Activated CD8-positive, alpha-beta memory T cell treated with anti-CD3 and anti-CD28 coated beads, Interleukin-2, amount 10 ng/mL, durations not matched to agents 7 days and 5 days (primary cell): ENCODE measurements around the gene LHB. TPM values are rescaled to one million over a fixed set of nuclear protein-coding genes. Genes with fewer than 3 reads are reported as not detected.
A peak's percentile ranks its signal among the peaks of the same experiment; 100 is the strongest.

Experiments used
- ATAC-seq: fragments of 150-1000 bp; cut with Tn5 transposase; one replicate; pipeline ENCODE4 v1.10.0; 2021; ENCODE audit warnings: moderate library complexity
- CTCF ChIA-PET: fragments of 350-600 bp; sonication (Branson Sonifier 250); formaldehyde crosslinking; loops from one replicate; lab custom pipeline; 2021; ENCODE audit warnings: antibody characterized with exemption; lab: Charles Lee
- DNase-seq: peaks from one replicate; pipeline ENCODE4 v3.0.0-alpha.2; 2020
- H3K27ac Mint-ChIP-seq: one replicate; pipeline ENCODE4 v1.8.0; 2021; ENCODE audit warnings: mild to moderate bottlenecking, mixed read lengths
- H3K27me3 Mint-ChIP-seq: one replicate; pipeline ENCODE4 v1.8.0; 2021; ENCODE audit warnings: mixed read lengths
- H3K36me3 Mint-ChIP-seq: one replicate; pipeline ENCODE4 v1.8.0; 2021; ENCODE audit warnings: mild to moderate bottlenecking, mixed read lengths
- H3K4me1 Mint-ChIP-seq: one replicate; pipeline ENCODE4 v1.8.0; 2021; ENCODE audit warnings: mixed read lengths
- H3K4me3 Mint-ChIP-seq: one replicate; pipeline ENCODE4 v1.8.0; 2021; ENCODE audit warnings: mild to moderate bottlenecking, moderate library complexity, mixed read lengths
- H3K9me3 Mint-ChIP-seq: one replicate; pipeline ENCODE4 v1.8.0; 2022; ENCODE audit warnings: low read depth, mixed read lengths
- total RNA-seq, 2 experiments: library from RNA; stranded (reverse); gene quantifications; one replicate each; pipeline ENCODE4 v1.2.3, GENCODE V29; 2021

Gene LHB
- total RNA-seq, 2 experiments from 2014 or later, result not detected

DNA sequence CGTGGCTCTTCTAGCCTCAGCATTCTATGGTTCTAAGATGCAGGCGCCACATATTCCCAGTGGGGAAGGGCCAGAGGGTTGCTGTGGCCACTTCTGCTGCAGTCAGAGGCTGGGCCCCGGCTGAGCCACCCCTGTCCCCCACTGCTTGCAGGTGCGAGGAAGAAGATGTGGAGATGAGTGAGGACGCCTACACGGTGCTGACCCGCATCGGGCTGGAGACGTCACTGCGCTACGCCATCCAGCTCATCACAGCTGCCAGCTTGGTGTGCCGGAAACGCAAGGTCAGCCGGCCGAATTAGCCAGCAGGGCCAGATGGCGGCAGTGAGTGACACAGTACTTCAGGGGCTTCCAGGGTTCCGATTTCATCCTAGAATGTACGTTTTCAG, 2.0 kb downstream of the LHB start:
- CTCF ChIA-PET, result no interaction called here
- H3K27me3 Mint-ChIP-seq, result peaks cover 6% of the 10 kb centered on the region
- peaks cover 9% of the 10 kb centered on the region for H3K36me3 Mint-ChIP-seq
- DNase-seq, result no peak
- no peak overlapping the region for H3K27ac Mint-ChIP-seq
- peaks cover 15% of the 10 kb centered on the region for H3K4me1 Mint-ChIP-seq
- no peaks in the 10 kb centered on the region for H3K9me3 Mint-ChIP-seq
- no peak for ATAC-seq
- no peak overlapping the region for H3K4me3 Mint-ChIP-seq

DNA sequence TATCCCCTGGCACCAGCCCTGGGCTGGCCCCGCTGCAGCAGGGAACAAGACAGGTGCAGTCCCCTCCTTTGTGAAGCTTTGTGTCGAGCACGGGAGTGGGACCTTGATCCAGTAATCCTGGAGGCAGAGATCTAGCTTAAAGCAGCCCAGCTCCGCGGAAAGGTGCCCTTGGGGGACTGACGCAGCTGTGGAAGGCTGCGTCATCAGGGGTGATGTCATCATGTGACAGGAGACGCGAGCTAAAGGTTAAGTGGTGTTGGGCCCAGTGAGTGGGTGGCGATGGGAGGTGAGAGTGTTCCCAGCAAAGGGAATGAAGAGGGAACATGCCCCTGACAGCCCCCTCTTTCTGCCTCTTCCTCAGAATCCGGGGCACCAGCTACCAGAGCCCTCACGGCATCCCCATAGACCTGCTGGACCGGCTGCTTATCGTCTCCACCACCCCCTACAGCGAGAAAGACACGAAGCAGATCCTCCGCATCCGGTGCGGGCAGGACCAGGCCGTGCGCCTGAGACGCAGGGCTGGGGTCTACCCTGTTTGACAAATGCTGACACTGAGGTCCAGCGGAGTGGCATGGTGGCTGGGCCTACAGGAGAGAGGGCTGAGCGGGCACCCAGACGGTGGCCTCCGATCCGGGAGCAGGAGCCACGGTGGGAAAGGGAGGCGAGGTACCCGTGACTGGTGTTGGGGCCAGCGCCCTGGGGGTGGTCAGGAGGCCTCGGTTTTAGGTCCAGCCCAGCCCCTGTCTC, 2.6 kb downstream of the LHB start:
- no peak overlapping the region for H3K4me3 Mint-ChIP-seq
- peaks cover 11% of the 10 kb centered on the region for H3K36me3 Mint-ChIP-seq
- peaks cover 4% of the 10 kb centered on the region for H3K27me3 Mint-ChIP-seq
- DNase-seq, result no peak
- no peak overlapping the region for H3K27ac Mint-ChIP-seq
- no peak for ATAC-seq
- no peaks in the 10 kb centered on the region for H3K9me3 Mint-ChIP-seq
- CTCF ChIA-PET, result interaction anchor here (1.3 to 2.6 kb wide), 2 partner anchors 14 to 21 kb away, joined by 4 to 14 read pairs; partner anchors contain the start of genes GYS1 and RUVBL2
- peaks cover 14% of the 10 kb centered on the region for H3K4me1 Mint-ChIP-seq

DNA sequence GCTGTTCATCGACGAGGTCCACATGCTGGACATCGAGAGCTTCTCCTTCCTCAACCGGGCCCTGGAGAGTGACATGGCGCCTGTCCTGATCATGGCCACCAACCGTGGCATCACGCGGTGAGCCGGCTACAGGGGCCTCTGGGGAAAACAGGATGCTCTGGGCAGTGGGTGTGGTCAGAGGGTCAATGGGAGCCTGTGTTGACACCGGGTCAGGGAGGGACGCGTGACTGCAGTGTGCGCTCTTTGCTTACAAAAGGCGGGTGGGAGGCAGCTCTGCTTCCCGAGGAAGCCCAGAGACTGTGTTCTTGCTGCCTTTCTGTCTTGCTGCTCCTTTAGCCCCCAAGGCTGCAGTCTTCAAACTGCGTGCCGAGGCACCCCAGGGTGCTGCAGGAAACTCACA, 5.7 kb downstream of the LHB start:
- Mint-ChIP-seq H3K27ac (no peak overlapping the region), H3K9me3 (no peaks in the 10 kb centered on the region), H3K36me3 (peaks cover 18% of the 10 kb centered on the region), H3K4me1 (no peaks in the 10 kb centered on the region), H3K27me3 (no peaks in the 10 kb centered on the region), H3K4me3 (no peak overlapping the region)
- DNase-seq (no peak), ATAC-seq (no peak)
- CTCF ChIA-PET, result interaction anchor here (1.3 kb wide), 1 partner anchor 45 kb away, joined by 3 read pairs; no protein-coding TSS in a partner anchor

DNA sequence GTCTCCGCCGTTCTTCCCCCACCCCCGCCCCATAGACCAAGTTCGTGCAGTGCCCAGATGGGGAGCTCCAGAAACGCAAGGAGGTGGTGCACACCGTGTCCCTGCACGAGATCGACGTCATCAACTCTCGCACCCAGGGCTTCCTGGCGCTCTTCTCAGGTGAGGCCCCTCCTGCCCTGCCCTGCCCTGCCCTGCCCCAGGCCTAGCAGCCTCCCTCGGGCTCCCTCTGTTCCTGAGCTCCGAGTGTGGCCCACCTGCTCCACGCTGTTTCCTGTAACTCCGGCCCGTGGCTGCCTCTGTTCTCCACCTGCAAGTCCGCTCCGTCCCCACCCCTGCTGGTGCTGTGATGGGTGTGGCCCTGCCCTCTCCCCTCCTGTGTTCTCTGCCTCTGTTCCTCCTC, 6.4 kb downstream of the LHB start:
- Mint-ChIP-seq H3K36me3 (peaks cover 19% of the 10 kb centered on the region), H3K4me3 (no peak overlapping the region), H3K27ac (no peak overlapping the region), H3K9me3 (no peaks in the 10 kb centered on the region), H3K4me1 (no peaks in the 10 kb centered on the region), H3K27me3 (no peaks in the 10 kb centered on the region)
- ATAC-seq, result no peak
- CTCF ChIA-PET, result interaction anchor here (0.8 to 4.1 kb wide), 3 partner anchors 12 to 272 kb away, joined by 3 to 25 read pairs (median 4); no protein-coding TSS in a partner anchor
- DNase-seq, result no peak

DNA sequence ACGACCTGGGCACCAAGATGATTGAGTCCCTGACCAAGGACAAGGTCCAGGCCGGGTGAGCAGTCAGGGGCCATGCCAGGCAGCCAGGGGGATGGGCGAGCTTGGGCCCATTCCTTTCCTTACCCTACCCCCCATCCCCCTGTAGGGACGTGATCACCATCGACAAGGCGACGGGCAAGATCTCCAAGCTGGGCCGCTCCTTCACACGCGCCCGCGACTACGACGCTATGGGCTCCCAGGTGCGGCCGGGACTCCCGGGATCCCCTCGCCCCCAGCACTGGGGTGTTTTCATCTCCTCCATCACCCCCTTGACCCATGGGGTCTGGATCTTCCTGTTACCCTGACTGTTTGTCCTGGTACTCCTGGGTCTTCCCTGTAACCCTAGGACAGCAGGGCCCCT, 7.1 kb downstream of the LHB start:
- H3K36me3 Mint-ChIP-seq, result peaks cover 25% of the 10 kb centered on the region
- CTCF ChIA-PET, result interaction anchor here (0.8 to 4.1 kb wide), 5 partner anchors 8 to 271 kb away, joined by 3 to 25 read pairs (median 4); partner anchors contain the start of genes GYS1 and RUVBL2
- no peaks in the 10 kb centered on the region for H3K9me3 Mint-ChIP-seq

DNA sequence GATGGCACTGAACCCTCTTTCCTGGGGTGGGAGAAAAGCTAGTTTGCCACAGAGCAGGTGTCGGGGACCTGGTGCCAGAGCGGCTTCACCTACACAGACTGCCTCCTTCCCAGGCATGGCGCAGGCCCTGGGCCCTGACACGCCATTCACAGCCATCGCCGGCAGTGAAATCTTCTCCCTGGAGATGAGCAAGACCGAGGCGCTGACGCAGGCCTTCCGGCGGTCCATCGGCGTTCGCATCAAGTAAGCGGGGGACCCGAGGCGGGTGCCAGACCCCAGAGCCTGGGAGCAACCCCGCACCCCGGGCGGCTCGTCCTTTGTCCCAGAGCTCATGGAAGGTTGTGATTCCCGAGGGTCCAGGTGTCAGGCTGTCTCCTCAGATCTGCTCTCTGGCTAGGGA, 10.0 kb downstream of the LHB start:
- CTCF ChIA-PET, result interaction anchor here (2.0 to 4.1 kb wide), 2 partner anchors 8 to 108 kb away, joined by 4 to 25 read pairs; partner anchors contain the start of gene LIN7B
- no peak for ATAC-seq
- no peaks in the 10 kb centered on the region for H3K27me3 Mint-ChIP-seq
- H3K36me3 Mint-ChIP-seq, result peaks cover 28% of the 10 kb centered on the region
- H3K27ac Mint-ChIP-seq, result no peak overlapping the region
- H3K4me3 Mint-ChIP-seq, result no peak overlapping the region
- H3K9me3 Mint-ChIP-seq, result no peaks in the 10 kb centered on the region
- H3K4me1 Mint-ChIP-seq, result no peaks in the 10 kb centered on the region
- no peak for DNase-seq

More for the DNA sequence above, 7.1 kb downstream of the LHB start:
- Mint-ChIP-seq H3K27ac (no peak overlapping the region), H3K4me3 (no peak overlapping the region), H3K4me1 (no peaks in the 10 kb centered on the region), H3K27me3 (no peaks in the 10 kb centered on the region)
- ATAC-seq (no peak), DNase-seq (no peak)

DNA sequence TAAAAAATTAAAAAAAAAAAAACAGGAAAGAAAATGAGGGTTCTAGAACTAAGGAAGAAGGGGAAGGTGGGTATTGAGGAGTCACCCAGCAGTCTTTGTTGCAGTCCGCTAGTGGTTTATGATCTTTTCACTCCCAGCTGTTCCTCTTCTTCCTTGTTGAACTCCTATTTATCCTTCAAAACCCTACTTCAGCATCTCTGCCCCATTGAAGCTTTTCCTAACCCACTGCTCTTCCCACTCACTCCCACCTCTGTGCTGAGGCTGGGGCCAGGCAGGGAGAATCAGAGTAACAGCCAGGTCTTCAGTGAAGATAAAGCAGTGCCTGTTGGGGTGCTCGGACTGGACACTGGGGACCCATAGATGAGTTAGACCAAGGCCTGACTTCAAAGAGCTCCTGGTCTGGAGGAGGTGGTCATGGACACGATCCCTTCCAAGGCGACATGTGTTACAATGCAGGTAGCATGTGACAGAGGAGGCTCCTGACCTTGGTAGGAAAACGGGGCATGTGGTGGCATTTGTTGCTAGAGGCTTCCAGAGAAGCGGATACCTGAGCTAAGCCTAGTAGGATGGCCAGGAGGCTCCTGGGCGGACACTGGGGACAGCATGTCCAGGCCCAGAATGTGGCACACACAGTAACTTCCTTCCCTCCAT, 11.8 kb downstream of the LHB start:
- H3K9me3 Mint-ChIP-seq, result no peaks in the 10 kb centered on the region
- CTCF ChIA-PET, result interaction anchor here (2.8 kb wide), 1 partner anchor 12 kb away, joined by 10 read pairs; the partner anchor contains the start of genes GYS1 and RUVBL2
- ATAC-seq, result no peak
- H3K36me3 Mint-ChIP-seq, result peaks cover 27% of the 10 kb centered on the region
- no peaks in the 10 kb centered on the region for H3K27me3 Mint-ChIP-seq
- H3K27ac Mint-ChIP-seq, result no peak overlapping the region
- DNase-seq, result no peak
- no peaks in the 10 kb centered on the region for H3K4me1 Mint-ChIP-seq
- no peak overlapping the region for H3K4me3 Mint-ChIP-seq

DNA sequence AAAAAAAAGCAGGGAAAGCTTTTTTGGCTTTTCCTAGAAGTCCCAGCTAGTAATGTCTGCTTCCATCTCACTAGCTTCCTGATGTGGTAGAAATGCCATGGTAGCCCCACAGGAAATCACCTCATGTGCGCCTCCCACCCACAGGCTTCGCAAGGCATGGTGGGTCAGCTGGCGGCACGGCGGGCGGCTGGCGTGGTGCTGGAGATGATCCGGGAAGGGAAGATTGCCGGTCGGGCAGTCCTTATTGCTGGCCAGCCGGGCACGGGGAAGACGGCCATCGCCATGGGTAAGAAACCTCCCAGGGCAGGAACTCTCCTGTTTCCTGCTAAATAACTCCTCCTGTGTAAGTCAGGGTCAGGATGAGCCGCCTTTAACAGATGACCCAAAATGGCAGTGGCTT, 12.8 kb downstream of the LHB start:
- H3K27ac Mint-ChIP-seq, result no peak overlapping the region
- no peak for ATAC-seq
- DNase-seq, result no peak
- CTCF ChIA-PET, result interaction anchor here (0.7 to 2.8 kb wide), 2 partner anchors 11 to 14 kb away, joined by 4 to 10 read pairs; partner anchors contain the start of genes GYS1 and RUVBL2
- no peak overlapping the region for H3K4me3 Mint-ChIP-seq
- no peaks in the 10 kb centered on the region for H3K9me3 Mint-ChIP-seq
- peaks cover 33% of the 10 kb centered on the region for H3K36me3 Mint-ChIP-seq
- peaks cover 6% of the 10 kb centered on the region for H3K4me1 Mint-ChIP-seq
- no peaks in the 10 kb centered on the region for H3K27me3 Mint-ChIP-seq

DNA sequence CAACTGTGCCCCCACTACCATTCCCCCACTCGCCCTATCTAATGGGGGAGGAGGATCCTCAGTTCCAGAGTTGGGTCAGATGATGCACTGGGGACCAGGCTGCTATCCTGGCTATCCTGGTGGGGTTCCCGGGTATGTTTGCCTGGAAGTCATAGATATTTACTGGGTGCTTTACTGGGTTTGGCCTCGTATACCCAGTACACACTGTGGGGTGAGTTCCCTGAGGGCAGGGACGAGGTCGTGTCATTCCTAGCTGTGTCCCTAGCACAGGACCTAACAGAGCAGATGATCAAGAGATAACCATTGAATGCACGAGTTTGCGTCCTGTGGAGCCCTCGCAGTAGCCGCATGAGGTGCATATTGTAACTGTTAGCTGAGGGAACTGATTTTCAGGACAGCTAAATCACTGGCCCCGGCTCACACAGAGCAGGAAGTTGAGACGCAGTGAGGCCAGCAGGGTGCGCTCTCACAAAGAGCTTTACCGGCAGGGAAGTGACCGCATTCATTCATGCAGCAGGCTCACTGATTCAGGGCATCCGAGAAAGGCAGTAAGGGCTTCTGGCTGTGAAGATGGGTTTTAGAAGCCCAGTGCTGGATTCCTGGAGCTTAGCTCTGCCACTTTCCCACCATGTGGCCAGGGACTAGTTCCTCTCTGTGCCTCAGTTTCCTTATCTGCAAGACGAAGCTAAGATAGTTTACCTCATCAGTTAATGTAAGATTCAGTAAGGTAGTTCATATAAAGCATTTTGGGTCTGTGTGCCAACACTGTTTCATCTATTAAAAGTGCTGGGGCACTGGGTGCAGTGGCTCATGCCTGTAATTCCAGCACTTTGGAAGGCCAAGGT, 17.2 kb downstream of the LHB start:
- DNase-seq (peak; percentile 81), ATAC-seq (peak; percentile 84)
- Mint-ChIP-seq H3K9me3 (no peaks in the 10 kb centered on the region), H3K36me3 (peaks cover 27% of the 10 kb centered on the region), H3K27ac (no peak overlapping the region), H3K27me3 (no peaks in the 10 kb centered on the region), H3K4me1 (peaks cover 25% of the 10 kb centered on the region), H3K4me3 (no peak overlapping the region)
- CTCF ChIA-PET, result interaction anchor here (0.6 to 5.7 kb wide), 19 partner anchors 9 to 322 kb away, joined by 3 to 47 read pairs (median 5); partner anchors contain the start of genes DHDH, LHB and LIN7B

DNA sequence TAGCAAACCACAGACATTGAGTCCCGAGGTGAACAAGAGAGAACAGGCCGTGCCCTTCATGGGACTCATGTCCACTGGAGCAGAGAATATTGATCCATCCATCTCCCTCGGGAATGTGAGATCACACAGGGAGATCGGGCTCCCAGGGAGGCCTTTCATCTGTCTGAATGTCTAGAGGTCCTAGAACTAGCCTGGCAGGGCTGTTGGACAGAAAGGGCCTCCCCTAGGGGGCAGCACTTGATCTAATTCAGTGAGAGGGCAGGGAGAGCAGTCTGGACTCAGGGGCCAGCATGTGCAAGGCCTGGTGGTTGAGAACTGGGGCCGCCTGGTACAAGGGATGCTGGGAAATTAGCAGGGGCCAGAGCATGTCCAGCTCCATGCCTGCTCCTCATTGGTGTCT, 18.9 kb downstream of the LHB start:
- Mint-ChIP-seq H3K27ac (no peak overlapping the region), H3K4me3 (no peak overlapping the region), H3K27me3 (no peaks in the 10 kb centered on the region), H3K4me1 (peaks cover 32% of the 10 kb centered on the region), H3K9me3 (no peaks in the 10 kb centered on the region), H3K36me3 (peaks cover 24% of the 10 kb centered on the region)
- no peak for ATAC-seq
- CTCF ChIA-PET, result interaction anchor here (1.1 to 5.7 kb wide), 9 partner anchors 11 to 201 kb away, joined by 4 to 47 read pairs (median 6); partner anchors contain the start of genes LHB and LIN7B
- DNase-seq, result peak; percentile 76

DNA sequence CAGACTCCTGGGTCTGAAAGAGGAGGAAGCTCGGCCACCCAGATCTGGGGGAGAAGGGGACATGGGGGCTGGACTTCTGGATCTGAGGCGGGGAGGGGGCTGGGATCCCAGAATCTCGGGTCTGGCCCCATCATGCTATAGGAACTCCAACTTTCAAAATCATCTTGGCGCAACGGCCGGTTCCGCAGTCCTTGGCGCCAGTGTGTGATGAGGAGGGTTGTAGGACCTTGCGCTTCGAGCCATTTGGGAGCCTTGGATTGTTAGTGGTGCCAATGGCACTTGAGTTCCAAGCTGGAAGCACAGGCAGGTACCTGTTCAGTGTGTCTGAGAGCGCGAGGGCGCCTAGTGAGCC, 22.9 kb downstream of the LHB start:
- no peaks in the 10 kb centered on the region for H3K9me3 Mint-ChIP-seq
- DNase-seq, result no peak
- peak overlapping the region; percentile 97 for H3K27ac Mint-ChIP-seq
- CTCF ChIA-PET, result interaction anchor here (0.8 to 4.1 kb wide), 40 partner anchors 10 to 646 kb away, joined by 3 to 45 read pairs (median 6); partner anchors contain the start of genes BAX, BCAT2, CA11 and CGB2
- peak overlapping the region; percentile 89 for H3K4me3 Mint-ChIP-seq
- peaks cover 41% of the 10 kb centered on the region for H3K4me1 Mint-ChIP-seq
- H3K36me3 Mint-ChIP-seq, result peaks cover 17% of the 10 kb centered on the region
- no peaks in the 10 kb centered on the region for H3K27me3 Mint-ChIP-seq
- ATAC-seq, result no peak

DNA sequence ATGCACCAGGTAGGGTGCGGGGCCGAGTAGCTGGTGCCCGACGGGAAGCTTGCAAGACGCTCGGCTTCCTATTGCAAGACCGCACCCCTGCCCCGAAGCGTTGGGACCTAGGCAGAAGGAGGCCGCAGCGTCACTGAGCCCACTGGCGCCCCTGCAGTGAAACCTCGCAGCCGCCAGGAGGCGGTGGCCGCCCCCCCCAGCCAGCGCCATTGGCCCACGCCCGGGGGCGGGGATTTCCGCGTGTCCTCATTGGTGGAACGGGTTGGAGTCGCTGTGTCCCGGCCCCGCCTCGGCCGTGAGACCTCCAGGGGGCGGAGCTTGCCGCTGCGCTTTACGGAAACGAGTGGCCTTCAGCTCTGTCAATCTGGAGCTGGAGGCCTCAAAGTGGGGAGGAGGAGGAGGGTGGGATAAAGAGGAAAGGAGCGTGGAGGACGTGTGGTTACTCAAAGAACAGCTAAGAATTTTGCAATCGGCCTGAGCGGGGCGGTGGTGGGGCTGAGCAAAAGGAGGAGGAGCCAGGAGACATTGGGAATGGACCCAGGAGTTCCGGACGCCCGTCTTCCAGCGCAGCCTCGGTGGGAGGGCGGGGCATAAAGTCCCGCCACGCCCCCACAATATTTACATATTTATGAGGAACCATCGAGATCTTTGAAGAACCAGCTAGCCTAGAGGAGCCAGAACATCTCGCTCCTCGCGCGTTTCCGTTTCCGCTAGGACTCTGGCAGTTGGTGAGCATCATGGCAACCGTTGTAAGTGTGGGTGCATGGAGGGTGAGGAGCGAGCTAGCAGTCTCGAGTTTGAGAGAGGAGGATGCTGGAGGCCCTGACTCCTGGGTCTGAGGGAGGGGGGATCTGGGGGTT, 23.5 kb downstream of the LHB start, which contains the start of the genes GYS1 and RUVBL2:
Gene GYS1, minus strand, starts transcription at position 135 of the 860 bp plus-strand sequence. CDS start 197 bp downstream, outside the sequence.
Gene RUVBL2, plus strand, starts transcription at position 713 of the 860 bp plus-strand sequence. Its CDS starts 25 bp downstream, at position 738.
- H3K9me3 Mint-ChIP-seq, result no peaks in the 10 kb centered on the region
- DNase-seq (peak; percentile 99), ATAC-seq (peak; percentile 93)
- peak within 1 kb of the TSS; percentile 97 for H3K27ac Mint-ChIP-seq
- peaks cover 41% of the 10 kb centered on the region for H3K4me1 Mint-ChIP-seq
- no peaks in the 10 kb centered on the region for H3K27me3 Mint-ChIP-seq
- peaks cover 22% of the 10 kb centered on the region for H3K36me3 Mint-ChIP-seq
- H3K4me3 Mint-ChIP-seq, result peak within 1 kb of the TSS; percentile 89
- CTCF ChIA-PET, result interaction anchor here (0.5 to 4.1 kb wide), 54 partner anchors 9 to 647 kb away, joined by 3 to 45 read pairs (median 4); partner anchors contain the start of genes BAX, BCAT2, CA11 and CGB2
